Prostate gland (tissue), 2 donors: ENCODE results near the gene ZNRF2.

Experiments used
- CTCF ChIP-seq, 4 experiments: fragments of 200-600 bp in 2 of 4; fragments of 450-650 bp in 2 of 4; sonication (generic) in 2 of 4; IDR thresholded peaks; 1 replicate in 3 of 4; 2 replicates in 1 of 4; pipeline ENCODE4 v1.5.1; 2016 to 2019; ENCODE audit warnings: antibody characterized with exemption in 4 of 4, mild to moderate bottlenecking in 2 of 4, moderate library complexity in 2 of 4
- POLR2A ChIP-seq: fragments of 450-650 bp; IDR thresholded peaks from one replicate; pipeline ENCODE4 v1.6.1; 2016; ENCODE audit warnings: antibody characterized with exemption, mild to moderate bottlenecking

DNA sequence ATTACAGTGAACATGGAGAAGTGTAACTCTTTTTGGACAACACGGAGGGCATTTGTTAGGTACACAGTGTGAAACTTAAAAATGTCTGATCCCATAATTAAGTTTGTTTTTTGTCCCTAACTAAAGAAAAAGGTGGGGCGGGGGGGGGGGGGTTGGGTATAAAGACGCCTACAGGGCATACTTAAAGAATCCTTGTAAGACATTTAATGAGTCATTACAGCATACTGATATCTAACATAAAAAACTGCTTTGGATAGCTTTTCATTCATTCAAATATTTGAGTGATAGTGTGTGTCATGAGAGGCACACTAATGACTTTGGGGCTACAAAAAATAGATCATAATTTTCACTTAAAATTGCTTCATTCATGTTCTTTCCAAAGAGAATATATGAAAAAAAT is 31.2 kb downstream of the ZNRF2 start:
- TF ChIP-seq CTCF (IDR thresholded peaks at IDR 0.05), result no peak
- no peak for TF ChIP-seq POLR2A
